HCT116 (cell line): ENCODE data around the gene CCDC146. TPM values are rescaled to one million over a fixed set of nuclear protein-coding genes. Genes with fewer than 3 reads are reported as not detected.
"Not testable (repeated sequence)": the region's sequence is repeated elsewhere in the genome, so short reads cannot be mapped to it uniquely, and the experiment has no call there.

Experiments used
- ATAC-seq: fragments of 200-7000 bp; cut with Tn5 transposase; 2 replicates; pipeline ENCODE4 v1.9.1; 2020; ENCODE audit warnings: mild to moderate bottlenecking, moderate library complexity
- BruUV-seq: library from RNA; stranded (reverse); fragments of 400-500 nt; replicated peaks from 2 replicates; lab custom pipeline; 2021; lab: Mats Ljungman, UMichigan
- CTCF ChIA-PET: fragments of 300-600 bp; sonication (Branson Sonifier 250); formaldehyde crosslinking; loops from one replicate; lab custom pipeline; 2021; ENCODE audit warnings: antibody characterized with exemption; lab: Charles Lee
- POLR2A ChIA-PET: fragments of 300-600, 350-600 bp; sonication (Branson Sonifier 250); formaldehyde crosslinking; loops from one replicate; lab custom pipeline; 2021; ENCODE audit warnings: antibody characterized with exemption; lab: Charles Lee
- RAD21 ChIA-PET, 2 experiments: fragments of 300-600 bp; sonication (Branson Sonifier 250); formaldehyde crosslinking; loops; one replicate each; lab custom pipeline; 2023; ENCODE audit warnings: low total read pairs in 2 of 2; ENCODE audit not compliant: uncharacterized antibody in 2 of 2, unreplicated experiment in 2 of 2, low non-redundant PET in 1 of 2; lab: Charles Lee
- DNase-seq: peaks from one replicate; pipeline ENCODE4 v3.0.0-alpha.2; 2010; ENCODE audit warnings: low read depth, low spot score
- H2AFZ ChIP-seq: fragments of 200-600 bp; shearing (Covaris generic), sonication (generic); 2 replicates; pipeline ENCODE4 v1.6.1; 2017; ENCODE audit warnings: low read depth, mixed run types, mixed read lengths, antibody characterized with exemption, low read length; ENCODE audit not compliant: poor library complexity, severe bottlenecking
- H3K27ac ChIP-seq: 2 replicates; pipeline ENCODE4 v1.5.1; 2012; ENCODE audit warnings: low read depth, low read length
- H3K27me3 ChIP-seq: fragments of 200-600 bp; sonication (generic); 2 replicates; pipeline ENCODE4 v1.6.1; 2016; ENCODE audit warnings: mixed run types, low read length, mixed read lengths; ENCODE audit not compliant: insufficient read depth
- H3K36me3 ChIP-seq, 2 experiments: fragments of 200-500 bp in 1 of 2; fragments of 200-600 bp in 1 of 2; sonication (Bioruptor generic) in 1 of 2; sonication (generic) in 1 of 2; 2 replicates each; pipeline versions ENCODE4 v1.5.1 to v1.6.1; 2014 to 2016; ENCODE audit warnings: low read length in 2 of 2, inconsistent platforms in 1 of 2, mixed read lengths in 1 of 2, mixed run types in 1 of 2; ENCODE audit not compliant: insufficient read depth in 2 of 2, control insufficient read depth in 1 of 2
- H3K4me1 ChIP-seq, 2 experiments: fragments of 200-600 bp in 1 of 2; sonication (generic) in 1 of 2; 2 replicates each; pipeline versions ENCODE4 v1.5.1 to v1.6.1; 2012 to 2017; ENCODE audit warnings: low read length in 2 of 2, inconsistent platforms in 1 of 2, mild to moderate bottlenecking in 1 of 2, mixed read lengths in 1 of 2, mixed run types in 1 of 2, moderate library complexity in 1 of 2; ENCODE audit not compliant: insufficient read depth in 2 of 2, control insufficient read depth in 1 of 2
- H3K4me2 ChIP-seq: fragments of 200-600 bp; sonication (generic); 2 replicates; pipeline ENCODE4 v1.6.1; 2017; ENCODE audit warnings: mixed run types, low read length, mixed read lengths
- H3K4me3 ChIP-seq, 2 experiments: fragments of 200-600 bp in 1 of 2; sonication (generic) in 1 of 2; replicated peaks in 1 of 2; 2 replicates each; pipeline ENCODE4 v1.5.1; 2011 to 2016; ENCODE audit warnings: low read length in 2 of 2, control low read depth in 1 of 2, low read depth in 1 of 2, mild to moderate bottlenecking in 1 of 2, mixed read lengths in 1 of 2, mixed run types in 1 of 2
- H3K79me2 ChIP-seq: fragments of 200-600 bp; sonication (generic); 2 replicates; pipeline ENCODE4 v1.6.1; 2017; ENCODE audit warnings: mild to moderate bottlenecking, mixed run types, low read length, moderate library complexity, mixed read lengths; ENCODE audit not compliant: insufficient read depth
- H3K9ac ChIP-seq: fragments of 200-600 bp; sonication (generic); 2 replicates; pipeline ENCODE4 v1.6.1; 2016; ENCODE audit warnings: low read length, mixed read lengths
- H3K9me2 ChIP-seq: fragments of 200-600 bp; sonication (generic), shearing (Covaris generic); 2 replicates; pipeline ENCODE4 v1.6.1; 2017; ENCODE audit warnings: mixed run types, mild to moderate bottlenecking, moderate library complexity; ENCODE audit not compliant: insufficient read depth
- H3K9me3 ChIP-seq, 2 experiments: fragments of 200-500 bp in 1 of 2; fragments of 200-600 bp in 1 of 2; sonication (Bioruptor generic) in 1 of 2; sonication (generic) in 1 of 2; 2 replicates each; pipeline ENCODE4 v1.6.1; 2014 to 2017; ENCODE audit warnings: low read length in 2 of 2, mixed read lengths in 2 of 2, inconsistent platforms in 1 of 2, low read depth in 1 of 2, mild to moderate bottlenecking in 1 of 2, mixed run types in 1 of 2, moderate library complexity in 1 of 2; ENCODE audit not compliant: control insufficient read depth in 1 of 2, insufficient read depth in 1 of 2
- H4K20me1 ChIP-seq: fragments of 200-600 bp; sonication (generic), shearing (Covaris generic); 2 replicates; pipeline ENCODE4 v1.6.1; 2017; ENCODE audit warnings: mixed run types, mild to moderate bottlenecking, moderate library complexity; ENCODE audit not compliant: insufficient read depth
- intact Hi-C: fragments of 100-400 bp; cut with micrococcal nuclease; formaldehyde crosslinking; loops from 2 replicates; pipeline ENCODE4 v1.10.0; 2022
- total RNA-seq: library from RNA; stranded (reverse); gene quantifications from one replicate; pipeline ENCODE4 v1.2.1, GENCODE V29; 2021; ENCODE audit not compliant: unreplicated experiment

Gene CCDC146
- total RNA-seq, 1 experiment from 2014 or later, result 6.3 TPM

DNA sequence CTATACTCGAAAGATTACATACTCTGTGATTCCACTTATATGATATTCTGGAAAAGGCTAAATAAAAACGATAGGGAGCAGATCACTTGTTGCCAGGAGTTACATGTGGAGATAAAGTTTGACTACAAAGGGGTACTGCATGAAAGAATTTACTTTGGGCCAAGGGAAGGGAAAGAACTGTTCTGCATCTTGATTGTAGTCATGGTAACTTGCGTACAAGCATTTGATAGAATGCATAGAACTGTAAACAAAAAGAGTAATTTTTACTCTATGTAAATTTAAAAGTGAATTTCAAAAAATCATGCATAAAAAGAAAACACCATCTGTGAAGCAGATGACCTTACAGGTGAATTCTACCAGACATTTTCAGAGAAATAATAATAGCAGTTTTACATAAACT lies 9.4 kb downstream of the CCDC146 start:
- H3K36me3 ChIP-seq, BruUV-seq, ATAC-seq, H3K9me3 ChIP-seq, H3K27me3 ChIP-seq, H4K20me1 ChIP-seq, H3K4me3 ChIP-seq, RAD21 ChIA-PET, H3K9me2 ChIP-seq, intact Hi-C loops, H2AFZ ChIP-seq, H3K4me2 ChIP-seq, H3K79me2 ChIP-seq, H3K9ac ChIP-seq, H3K27ac ChIP-seq, CTCF ChIA-PET, POLR2A ChIA-PET, DNase-seq, H3K4me1 ChIP-seq: not testable (repeated sequence)

GRCh38 chr7:77138668-77139067 lies 16.3 kb downstream of the CCDC146 start:
- BruUV-seq, H3K9me2 ChIP-seq, RAD21 ChIA-PET, H3K27ac ChIP-seq, H3K9ac ChIP-seq, CTCF ChIA-PET, POLR2A ChIA-PET, intact Hi-C loops, H3K4me1 ChIP-seq, H3K4me3 ChIP-seq, H3K27me3 ChIP-seq, ATAC-seq, H3K9me3 ChIP-seq, H3K4me2 ChIP-seq, H2AFZ ChIP-seq, H3K36me3 ChIP-seq, DNase-seq, H4K20me1 ChIP-seq, H3K79me2 ChIP-seq: not testable (repeated sequence)

DNA sequence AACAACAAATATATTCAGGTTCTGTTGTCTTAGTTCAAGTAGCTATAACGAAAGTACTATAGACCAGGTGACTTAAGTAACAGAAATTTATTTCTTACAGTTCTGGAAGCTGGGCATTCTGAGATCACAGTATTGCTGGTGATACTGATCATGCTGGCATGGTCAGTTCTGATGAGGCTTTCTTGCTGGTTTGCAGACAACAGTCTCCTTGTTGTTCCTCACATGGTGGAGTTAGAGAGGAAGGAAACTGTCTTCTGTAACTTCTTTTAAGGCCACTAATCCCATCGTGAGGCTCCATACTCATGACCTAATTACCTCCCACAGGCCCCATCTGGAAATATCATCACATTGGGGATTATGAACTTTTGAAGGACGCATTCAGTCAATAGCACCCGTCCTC lies 17.9 kb downstream of the CCDC146 start:
- BruUV-seq, H3K4me3 ChIP-seq, CTCF ChIA-PET, H4K20me1 ChIP-seq, H3K4me1 ChIP-seq, H3K4me2 ChIP-seq, H3K9me3 ChIP-seq, ATAC-seq, H3K9me2 ChIP-seq, POLR2A ChIA-PET, intact Hi-C loops, H3K9ac ChIP-seq, H3K27me3 ChIP-seq, RAD21 ChIA-PET, H3K36me3 ChIP-seq, DNase-seq, H3K27ac ChIP-seq, H3K79me2 ChIP-seq, H2AFZ ChIP-seq: not testable (repeated sequence)

DNA sequence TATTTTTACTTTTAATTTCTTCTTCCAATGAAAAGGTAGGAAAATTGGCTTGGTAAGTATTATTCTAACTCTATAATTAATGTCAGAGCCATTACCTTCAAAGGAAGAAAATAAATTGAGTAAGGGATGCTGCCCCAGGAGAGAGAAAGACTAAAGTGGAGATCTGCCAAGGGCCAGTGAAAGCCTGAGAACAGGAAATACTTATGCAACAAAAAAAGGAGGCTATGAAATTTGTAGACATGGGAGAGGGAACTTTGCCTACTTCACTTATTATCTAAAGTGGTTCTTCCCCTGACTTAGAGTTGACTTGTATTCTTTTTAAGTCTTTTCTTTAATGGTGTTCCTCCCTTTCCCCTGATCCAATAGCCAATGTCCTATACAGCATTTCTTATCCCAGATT lies 29.8 kb downstream of the CCDC146 start:
- H2AFZ ChIP-seq, H3K9me3 ChIP-seq, H3K4me3 ChIP-seq, H3K9me2 ChIP-seq, RAD21 ChIA-PET, POLR2A ChIA-PET, H3K79me2 ChIP-seq, H4K20me1 ChIP-seq, CTCF ChIA-PET, H3K36me3 ChIP-seq, H3K27ac ChIP-seq, intact Hi-C loops, DNase-seq, H3K4me2 ChIP-seq, H3K9ac ChIP-seq, BruUV-seq, H3K27me3 ChIP-seq, ATAC-seq, H3K4me1 ChIP-seq: not testable (repeated sequence)
